ENCODE measurements around the gene VSTM2L.

DNA sequence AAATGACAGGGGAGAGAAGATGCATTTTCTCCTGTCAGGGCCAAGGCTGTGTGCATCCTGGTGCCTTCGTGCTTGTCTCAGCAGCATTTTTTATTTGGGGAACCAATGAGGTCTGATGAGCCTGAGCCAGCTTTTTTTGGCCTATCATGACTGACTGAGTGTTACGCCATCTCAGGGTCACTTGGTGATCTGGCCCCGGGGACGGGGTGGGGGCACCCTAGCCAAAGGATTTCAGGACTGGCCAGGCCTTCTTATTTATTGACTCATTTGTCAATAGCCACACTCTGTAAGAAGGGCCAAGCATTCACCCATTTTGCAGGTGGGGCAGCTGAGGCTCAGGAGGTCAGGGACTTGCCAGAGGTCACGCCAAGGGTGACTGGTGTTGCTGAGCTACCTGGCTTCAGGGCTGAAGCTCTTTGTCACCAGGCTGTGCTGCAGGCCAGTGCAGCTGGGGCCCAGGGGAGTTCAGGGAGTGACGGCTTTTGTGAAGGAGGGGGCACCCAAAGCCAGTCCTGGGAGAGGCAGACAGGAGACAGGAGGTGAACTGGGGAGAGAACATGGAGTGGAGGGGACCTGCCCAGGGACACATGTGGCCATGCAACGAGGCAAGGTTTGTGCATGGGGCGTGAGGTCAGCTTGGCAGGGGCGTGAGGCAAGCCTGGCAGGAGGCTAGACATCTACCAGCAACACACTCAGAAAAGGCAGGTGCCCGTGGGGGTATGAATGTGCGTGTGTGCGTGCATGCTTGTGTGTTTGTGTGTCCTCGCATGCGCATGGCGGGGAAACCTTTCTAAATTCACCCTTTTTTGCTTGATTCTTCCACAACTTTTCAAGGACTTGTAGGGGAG, 31.1 kb downstream of the VSTM2L start:
- no peak for TF ChIP-seq CTCF (IDR thresholded peaks at IDR 0.05)
- TF ChIP-seq POLR2A (IDR thresholded peaks at IDR 0.05), result no peak

Measured in body of pancreas (tissue), 4 donors.